DND-41 (cell line): ENCODE results near the gene EPHX1.
"Not testable (repeated sequence)": the region's sequence is repeated elsewhere in the genome, so short reads cannot be mapped to it uniquely, and the experiment has no call there.

ENCODE experiments used
- ATAC-seq: fragments of 200-7000 bp; cut with Tn5 transposase; 3 replicates; pipeline ENCODE4 v1.9.1; 2021; ENCODE audit warnings: low read depth; ENCODE audit not compliant: insufficient read depth
- DNase-seq: peaks from one replicate; pipeline ENCODE4 v3.0.0-alpha.2; 2020
- H2AFZ ChIP-seq: 2 replicates; pipeline ENCODE4 v1.6.0; 2012; ENCODE audit warnings: low read depth, low read length
- H3K27ac ChIP-seq: 2 replicates; pipeline ENCODE4 v1.5.1; 2012; ENCODE audit warnings: low read length, inconsistent platforms
- H3K27me3 ChIP-seq: fragments of 200-600 bp; sonication (generic); 2 replicates; pipeline ENCODE4 v1.6.0; 2012; ENCODE audit warnings: low read length, mild to moderate bottlenecking, inconsistent platforms; ENCODE audit not compliant: insufficient read depth, poor library complexity
- H3K36me3 ChIP-seq: 2 replicates; pipeline ENCODE4 v1.5.1; 2012; ENCODE audit warnings: low read length, inconsistent platforms; ENCODE audit not compliant: insufficient read depth
- H3K4me1 ChIP-seq: 2 replicates; pipeline ENCODE4 v1.5.1; 2012; ENCODE audit warnings: mild to moderate bottlenecking, low read length; ENCODE audit not compliant: insufficient read depth
- H3K4me2 ChIP-seq: 2 replicates; pipeline ENCODE4 v1.6.0; 2012; ENCODE audit warnings: mild to moderate bottlenecking, moderate library complexity, low read length, inconsistent platforms; ENCODE audit not compliant: insufficient read depth
- H3K4me3 ChIP-seq, 2 experiments: fragments of 200-600 bp in 1 of 2; shearing (Covaris generic) in 1 of 2; 2 replicates each; pipeline ENCODE4 v1.5.1; 2012 to 2016; ENCODE audit warnings: inconsistent platforms in 2 of 2, low read length in 2 of 2, mild to moderate bottlenecking in 2 of 2, low read depth in 1 of 2, moderate library complexity in 1 of 2
- H3K79me2 ChIP-seq: 2 replicates; pipeline ENCODE4 v1.6.0; 2012; ENCODE audit warnings: low read length, inconsistent platforms; ENCODE audit not compliant: insufficient read depth
- H3K9ac ChIP-seq: 2 replicates; pipeline ENCODE4 v1.6.0; 2012; ENCODE audit warnings: low read depth, mild to moderate bottlenecking, inconsistent platforms, low read length, moderate library complexity
- H3K9me3 ChIP-seq: 2 replicates; pipeline ENCODE4 v1.5.1; 2012; ENCODE audit warnings: low read length, moderate library complexity, mild to moderate bottlenecking, inconsistent platforms; ENCODE audit not compliant: insufficient read depth, severe bottlenecking
- H4K20me1 ChIP-seq: 2 replicates; pipeline ENCODE4 v1.6.0; 2012; ENCODE audit warnings: low read length; ENCODE audit not compliant: insufficient read depth
- CTCF ChIP-seq: IDR thresholded peaks from 2 replicates; pipeline ENCODE4 v1.5.1; 2012; ENCODE audit warnings: borderline replicate concordance, low read length, moderate library complexity, mild to moderate bottlenecking; ENCODE audit not compliant: poor library complexity, severe bottlenecking; ENCODE audit errors: extremely low read depth
- EZH2 ChIP-seq: IDR thresholded peaks from 3 replicates; pipeline ENCODE4 v1.6.1; 2012; ENCODE audit warnings: borderline replicate concordance, low read depth, mild to moderate bottlenecking, moderate library complexity, low read length, inconsistent platforms; ENCODE audit not compliant: severe bottlenecking

The EPHX1 gene

GRCh38 chr1:225814381-225814780, 4.5 kb downstream of the EPHX1 start:
- H3K9ac ChIP-seq: no peak overlapping the region
- peaks cover 14% of the 10 kb centered on the region for H3K4me1 ChIP-seq
- no peak overlapping the region for H3K4me2 ChIP-seq

GRCh38 chr1:225815090-225815489, 5.2 kb downstream of the EPHX1 start:
- not testable (repeated sequence) for H3K4me2 ChIP-seq, H3K79me2 ChIP-seq, H3K9ac ChIP-seq

More at GRCh38 chr1:225814381-225814780, 4.5 kb downstream of the EPHX1 start:
- TF ChIP-seq CTCF (no peak), EZH2 (no peak)
- Histone ChIP-seq H3K27me3 (no peaks in the 10 kb centered on the region), H3K27ac (no peak overlapping the region), H3K36me3 (no peaks in the 10 kb centered on the region), H3K9me3 (no peaks in the 10 kb centered on the region), H2AFZ (no peak overlapping the region), H3K4me3 (no peak overlapping the region), H3K79me2 (no peaks in the 10 kb centered on the region), H4K20me1 (0 out of 2 replicates have a peak, but pooled peaks cover 3% of the 10 kb centered on the region)
- ATAC-seq: no peak
- DNase-seq: no peak

GRCh38 chr1:225815526-225816178, 5.7 kb downstream of the EPHX1 start:
- TF ChIP-seq CTCF (no peak), EZH2 (no peak)
- ATAC-seq: no peak
- Histone ChIP-seq H4K20me1 (0 out of 2 replicates have a peak, but pooled peaks cover 3% of the 10 kb centered on the region), H3K4me1 (peaks cover 4% of the 10 kb centered on the region; the same call in 1 of the 2 replicates), H3K4me2 (no peak overlapping the region), H3K27ac (no peak overlapping the region), H2AFZ (no peak overlapping the region), H3K9ac (no peak overlapping the region), H3K4me3 (no peak overlapping the region), H3K27me3 (no peaks in the 10 kb centered on the region), H3K36me3 (no peaks in the 10 kb centered on the region), H3K79me2 (no peaks in the 10 kb centered on the region), H3K9me3 (no peaks in the 10 kb centered on the region)
- no peak for DNase-seq

More at GRCh38 chr1:225815090-225815489, 5.2 kb downstream of the EPHX1 start:
- H3K36me3 ChIP-seq, H3K9me3 ChIP-seq, H3K27ac ChIP-seq, H3K27me3 ChIP-seq, DNase-seq, H4K20me1 ChIP-seq, H3K4me3 ChIP-seq, ATAC-seq, H3K4me1 ChIP-seq, H2AFZ ChIP-seq: not testable (repeated sequence)

- Histone ChIP-seq H3K27me3 (no peaks in the 10 kb centered on the region), H3K36me3 (no peaks in the 10 kb centered on the region), H3K9ac (no peak overlapping the region), H2AFZ (no peak overlapping the region), H3K27ac (no peak overlapping the region), H3K4me2 (no peak overlapping the region), H3K4me3 (no peak overlapping the region), H4K20me1 (0 out of 2 replicates have a peak, but pooled peaks cover 3% of the 10 kb centered on the region), H3K79me2 (no peaks in the 10 kb centered on the region), H3K4me1 (no peaks in the 10 kb centered on the region), H3K9me3 (no peaks in the 10 kb centered on the region)
- TF ChIP-seq CTCF (no peak), EZH2 (no peak)
- ATAC-seq (no peak), DNase-seq (no peak)
Observed at GRCh38 chr1:225816643-225817538, 7.0 kb downstream of the EPHX1 start.
